ENCODE results near the gene VASN.
"Not testable (repeated sequence)": the region's sequence is repeated elsewhere in the genome, so short reads cannot be mapped to it uniquely, and the experiment has no call there.

The VASN gene

DNA sequence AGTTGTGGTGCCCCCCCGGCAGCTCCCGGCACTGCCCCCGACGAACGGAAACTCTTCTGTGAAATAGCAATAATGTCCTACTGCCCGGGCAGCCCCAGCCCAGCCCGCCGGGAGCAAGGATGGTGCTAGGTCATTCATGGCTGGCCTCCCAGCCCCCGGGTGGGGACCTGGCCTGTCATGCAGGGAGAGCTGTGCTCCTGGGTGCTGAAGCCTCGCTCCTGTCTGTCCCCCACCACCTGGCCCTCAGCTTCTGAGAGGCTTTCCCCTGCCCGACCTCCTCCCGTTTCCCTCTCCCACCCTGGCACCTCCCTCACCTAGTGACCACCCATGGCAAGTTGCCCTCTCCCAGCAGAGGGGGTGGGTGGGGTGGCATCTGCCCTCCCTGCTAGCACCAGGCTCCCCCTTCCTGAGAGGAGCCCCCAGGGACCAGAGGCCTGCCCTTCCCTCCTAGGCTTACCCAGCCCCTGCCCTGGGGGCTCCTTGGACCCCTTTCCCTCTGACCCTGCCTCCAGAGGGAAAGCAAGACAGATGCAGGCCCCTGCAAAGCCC is 34.0 kb upstream of the VASN start:
- no peak for DNase-seq (ENCODE audit: low read depth in 2 of 2)

DNA sequence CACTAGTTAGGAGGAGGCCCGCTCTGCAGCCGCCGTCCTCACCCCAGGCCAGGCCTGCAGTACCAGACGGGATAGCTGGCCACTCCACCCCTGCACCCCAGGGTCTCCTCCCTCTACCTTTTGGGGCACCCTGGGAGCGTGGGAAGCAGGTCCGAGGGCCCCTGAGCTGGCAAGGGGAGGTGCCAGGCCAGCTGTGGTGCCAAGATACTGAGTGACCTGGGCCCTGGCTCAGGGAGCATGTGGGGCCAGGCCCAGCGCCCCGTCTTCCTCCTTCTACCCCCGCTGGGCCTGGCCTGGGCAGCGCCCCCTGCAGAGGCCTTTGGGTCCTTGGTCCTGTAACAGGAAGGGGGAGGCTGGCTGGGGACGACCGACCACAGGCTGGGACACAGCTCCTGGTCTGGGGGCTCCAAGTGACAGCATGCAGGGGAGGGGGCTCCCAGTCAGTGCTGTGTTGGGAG is 33.5 kb upstream of the VASN start:
- no peak for DNase-seq (ENCODE audit: low read depth in 2 of 2)

DNA sequence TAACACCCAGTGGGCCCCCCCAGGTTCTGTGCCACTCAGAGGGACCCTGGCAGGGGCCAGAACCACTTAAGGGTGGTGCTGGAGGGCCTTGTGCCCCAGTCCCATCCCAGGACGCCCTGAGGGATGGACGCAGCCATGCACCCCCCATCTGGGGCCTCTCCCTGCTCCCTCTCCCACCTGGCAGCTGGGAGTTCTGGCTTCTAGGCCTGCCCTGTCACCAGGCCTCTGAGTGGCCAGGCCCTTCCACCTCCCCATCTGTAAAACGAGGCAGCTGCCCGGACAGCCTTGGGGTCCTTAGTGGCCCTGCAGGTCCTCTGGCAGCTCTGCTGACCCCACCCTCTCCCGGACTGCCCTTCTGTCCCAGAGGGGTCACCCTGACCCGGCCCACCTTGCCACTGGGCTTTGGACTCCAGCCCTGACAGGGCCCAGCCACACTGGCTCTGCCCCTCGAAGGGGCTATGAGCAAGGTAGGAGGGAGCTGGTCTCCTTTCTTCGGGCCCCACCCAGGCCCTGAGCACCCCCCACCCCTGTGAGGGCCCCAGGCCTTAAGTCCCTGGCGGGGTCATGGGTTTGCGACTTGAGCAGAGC is 32.8 kb upstream of the VASN start:
- DNase-seq (ENCODE audit: low read depth in 2 of 2): no peak

DNA sequence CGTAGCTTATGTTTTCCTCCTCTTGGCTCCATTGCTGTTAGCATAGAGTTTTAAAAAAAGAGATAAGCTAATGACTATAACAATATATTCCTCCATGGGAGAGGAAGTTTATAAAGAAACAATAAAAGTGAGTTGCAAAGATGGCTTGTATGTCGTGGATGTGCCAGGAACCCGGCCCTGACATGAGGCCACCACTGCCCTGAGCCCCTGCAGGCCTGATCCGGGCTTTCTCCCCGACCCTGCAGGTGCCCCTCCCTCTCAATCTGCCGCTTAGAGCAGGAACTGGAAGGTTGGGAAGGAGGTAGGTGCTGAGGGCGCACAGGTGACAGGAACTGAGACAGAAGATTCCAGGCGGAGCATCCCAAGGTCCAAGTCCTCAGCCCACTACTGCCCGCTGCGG is 32.2 kb upstream of the VASN start:
- no peak for DNase-seq (ENCODE audit: low read depth in 2 of 2)

DNA sequence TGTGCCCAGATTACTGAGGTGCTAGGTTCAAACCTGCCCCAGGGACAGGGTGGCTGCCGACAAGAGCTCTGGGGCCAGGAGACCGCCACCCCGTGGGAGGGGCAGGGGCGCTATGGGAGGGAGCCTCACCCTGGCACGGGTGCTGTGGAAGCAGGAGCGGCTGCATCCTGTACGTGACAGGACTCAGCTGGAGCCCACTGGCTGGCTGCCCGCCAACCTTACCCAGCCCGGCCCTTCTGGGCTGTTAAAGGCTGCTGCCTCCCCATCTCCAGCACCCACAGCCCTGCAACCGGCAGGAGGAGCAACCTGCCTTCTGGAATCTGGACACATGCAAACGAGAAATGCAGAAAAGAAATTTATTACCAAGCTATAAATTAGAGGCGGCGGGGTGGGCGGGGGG is 31.7 kb upstream of the VASN start:
- peak in 1 of 2 experiments; percentile 6 for DNase-seq (ENCODE audit: low read depth in 2 of 2)

DNA sequence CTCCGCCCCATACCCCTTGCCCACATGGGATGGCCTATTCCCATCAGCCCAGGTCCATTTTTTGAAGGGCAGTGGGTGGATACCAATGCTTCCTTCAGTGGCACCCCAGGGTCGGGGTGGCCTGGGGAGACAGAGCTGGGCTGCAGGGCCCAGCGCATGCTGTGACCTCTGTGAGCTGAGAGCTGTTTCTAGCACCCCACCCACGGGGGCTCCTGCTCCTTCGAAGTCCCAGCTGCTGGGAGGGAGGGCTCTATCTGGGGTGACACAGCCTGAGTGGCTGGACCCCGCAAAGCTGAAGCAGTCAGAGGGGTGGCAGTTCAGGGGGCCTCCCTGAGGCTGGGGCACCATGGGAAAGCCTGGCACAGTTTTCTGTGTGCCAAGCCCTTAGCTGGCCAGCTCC is 31.2 kb upstream of the VASN start:
- no peak for DNase-seq (ENCODE audit: low read depth in 2 of 2)

DNA sequence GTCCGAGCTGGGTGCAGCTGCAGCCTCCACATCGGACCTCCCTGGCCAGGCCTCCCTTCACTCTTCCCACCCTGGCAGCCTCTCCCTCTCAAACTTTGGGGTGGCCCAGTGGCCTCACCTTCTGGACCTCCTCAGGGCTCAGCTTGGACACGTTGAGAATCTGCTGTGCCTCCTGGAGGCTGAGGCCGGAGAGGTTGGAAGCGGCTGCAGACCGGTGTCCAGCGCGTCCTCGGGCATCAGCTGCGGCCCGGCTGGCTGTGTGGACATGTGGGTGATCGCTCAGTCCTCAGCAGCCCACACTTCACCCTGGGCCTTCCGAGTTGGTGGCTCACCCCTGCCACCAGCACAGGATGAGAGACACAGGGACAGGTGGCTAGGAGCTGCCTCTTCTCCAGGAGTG is 30.4 kb upstream of the VASN start:
- DNase-seq (ENCODE audit: low read depth in 2 of 2): no peak

DNA sequence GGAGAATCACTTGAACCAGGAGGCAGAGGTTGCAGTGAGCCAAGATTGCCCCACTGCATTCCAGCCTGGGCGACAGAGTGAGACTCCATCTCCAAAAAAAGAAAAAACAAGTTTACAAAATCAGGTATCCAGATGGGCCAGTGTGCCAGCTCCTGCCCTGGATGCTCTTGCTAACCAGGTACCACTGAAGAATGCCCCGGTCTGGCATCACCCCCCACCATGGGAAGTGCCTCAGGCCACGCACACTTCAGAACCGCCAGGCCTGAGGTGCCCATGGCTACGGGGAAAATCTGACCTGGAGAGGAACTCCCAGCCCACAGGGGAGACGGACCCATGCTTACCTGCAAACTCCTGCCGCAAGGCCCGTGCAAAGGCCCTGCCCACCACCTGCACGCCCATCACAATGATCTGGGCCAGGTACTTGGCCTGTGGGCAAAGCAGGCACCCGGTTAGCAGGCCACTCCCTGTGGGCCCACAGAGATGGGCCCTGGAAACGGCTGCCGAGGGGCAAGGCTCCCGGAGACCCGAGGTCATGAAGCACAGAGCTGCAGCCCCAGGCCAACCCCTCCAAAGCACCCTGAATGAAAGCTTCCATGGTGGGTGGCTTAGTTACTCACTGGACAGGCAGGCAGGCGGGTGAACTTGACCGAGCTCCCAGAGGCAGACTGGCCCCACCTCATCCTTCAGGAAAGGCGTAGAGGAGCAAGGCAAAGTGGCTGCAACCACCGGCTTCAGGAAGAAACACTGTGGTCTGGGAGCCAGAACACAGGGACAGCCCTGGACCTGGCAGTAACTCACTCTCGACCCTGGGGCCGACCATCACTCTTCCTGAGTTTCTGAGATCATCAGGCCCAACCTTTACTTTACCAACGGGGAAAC is 28.5 kb upstream of the VASN start:
- no peak for DNase-seq (ENCODE audit: low read depth in 2 of 2)

DNA sequence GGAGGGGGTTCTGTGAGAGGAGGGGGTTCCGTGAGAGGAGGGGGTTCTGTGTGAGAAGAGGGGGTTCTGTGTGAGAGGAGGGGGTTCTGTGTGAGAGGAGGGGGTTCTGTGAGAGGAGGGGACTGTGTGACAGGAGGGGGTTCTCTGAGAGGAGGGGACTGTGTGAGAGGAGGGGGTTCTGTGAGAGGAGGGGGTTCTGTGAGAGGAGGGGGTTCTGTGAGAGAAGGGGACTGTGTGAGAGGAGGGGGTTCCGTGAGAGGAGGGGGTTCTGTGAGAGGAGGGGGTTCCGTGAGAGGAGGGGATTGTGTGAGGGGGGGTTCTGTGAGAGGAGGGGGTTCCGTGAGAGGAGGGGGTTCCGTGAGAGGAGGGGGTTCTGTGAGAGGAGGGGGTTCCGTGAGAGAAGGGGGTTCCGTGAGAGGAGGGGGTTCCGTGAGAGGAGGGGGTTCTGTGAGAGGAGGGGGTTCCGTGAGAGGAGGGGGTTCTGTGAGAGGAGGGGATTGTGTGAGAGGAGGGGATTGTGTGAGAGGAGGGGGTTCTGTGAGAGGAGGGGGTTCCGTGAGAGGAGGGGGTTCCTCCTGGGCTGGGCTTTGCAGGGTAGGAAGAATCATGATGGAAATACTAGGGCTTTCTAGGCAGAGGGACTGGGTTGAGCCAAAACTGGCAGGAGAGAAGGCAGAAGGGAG is 27.2 kb upstream of the VASN start:
- not testable (repeated sequence) for DNase-seq (ENCODE audit: low read depth in 2 of 2)

DNA sequence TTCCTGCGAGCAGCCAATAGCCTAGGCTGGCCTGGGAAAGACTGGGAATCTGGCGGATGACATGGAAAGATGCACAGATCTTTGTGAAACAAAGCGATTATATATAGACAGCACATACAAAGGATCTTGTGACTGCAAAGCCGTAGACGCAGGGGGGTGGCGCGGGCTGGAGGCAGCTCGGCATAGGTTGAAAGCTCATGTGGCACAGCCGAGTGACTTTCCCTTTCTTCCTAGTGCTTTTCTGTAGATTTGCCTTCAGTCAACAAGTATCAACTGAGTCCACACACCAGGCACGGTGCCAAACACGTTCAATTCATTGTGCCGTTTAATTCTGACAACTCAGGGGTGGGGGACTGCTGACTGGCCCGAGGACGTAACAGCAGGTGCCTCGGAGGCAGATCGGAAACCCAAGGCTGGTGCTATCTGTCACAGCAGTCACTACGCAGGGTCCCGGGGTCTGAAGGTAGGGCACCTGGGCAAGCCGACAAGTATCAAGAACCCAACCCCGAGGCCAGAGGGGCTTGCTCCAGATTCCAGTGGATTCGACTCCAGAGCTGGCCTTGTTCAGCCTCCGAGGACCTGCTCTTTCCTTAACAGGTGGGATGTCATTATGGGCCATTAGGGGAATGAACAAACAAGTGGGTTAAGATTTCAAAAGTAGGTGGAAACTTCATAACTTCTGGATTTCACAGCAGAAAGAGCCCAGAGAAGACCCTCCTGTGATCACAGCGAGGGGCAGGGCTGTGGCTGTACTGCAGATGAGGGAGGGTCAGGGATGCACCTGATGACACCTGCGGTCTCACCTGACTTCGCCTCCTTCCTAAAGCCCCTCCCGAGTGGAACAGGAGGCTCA is 26.4 kb upstream of the VASN start:
- no peak for DNase-seq (ENCODE audit: low read depth in 2 of 2)

DNA sequence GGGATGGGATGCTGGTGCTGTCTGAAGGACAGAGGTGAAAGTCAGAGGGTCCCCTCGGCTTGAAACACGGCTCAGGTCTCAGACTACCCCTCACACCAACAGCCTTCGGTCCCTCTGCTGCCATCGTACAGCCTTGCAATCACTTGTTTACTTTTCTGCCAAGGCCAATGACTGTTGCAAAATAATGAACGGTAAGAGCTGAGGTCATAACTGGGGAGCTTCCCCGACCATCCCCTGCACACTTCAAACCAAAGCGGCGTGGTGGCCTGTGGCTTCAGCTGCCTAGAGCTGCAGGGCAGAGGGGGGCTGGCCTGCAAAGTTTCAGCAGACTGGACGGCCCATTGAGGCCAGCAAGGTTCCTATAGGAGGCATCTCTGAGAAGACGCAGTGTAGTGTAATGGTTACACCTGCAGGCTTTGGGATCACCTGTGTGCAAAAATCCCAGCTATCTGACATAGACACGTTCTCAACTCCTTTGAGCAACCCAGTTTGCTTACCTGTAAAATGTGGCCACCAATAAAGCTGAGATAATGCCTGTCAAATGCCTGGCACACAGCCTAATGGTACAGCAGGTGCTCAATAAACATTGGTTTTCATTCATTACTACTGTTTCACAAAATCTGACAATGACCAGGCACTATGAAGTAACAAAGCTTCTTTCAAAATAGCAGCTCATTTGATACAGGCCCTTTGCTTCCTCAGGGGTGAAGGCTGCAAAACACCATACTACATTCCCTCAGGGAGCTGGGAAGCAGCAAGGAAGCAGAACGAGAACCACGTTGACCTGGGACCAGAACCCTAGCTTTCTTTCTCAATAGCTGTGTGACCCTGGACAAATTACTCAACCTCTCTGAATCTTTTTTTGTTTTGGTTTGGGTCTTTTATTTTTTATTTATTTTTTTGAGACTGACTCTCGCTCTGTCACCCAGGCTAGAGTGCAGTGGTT is 25.5 kb upstream of the VASN start:
- DNase-seq (ENCODE audit: low read depth in 2 of 2): no peak

DNA sequence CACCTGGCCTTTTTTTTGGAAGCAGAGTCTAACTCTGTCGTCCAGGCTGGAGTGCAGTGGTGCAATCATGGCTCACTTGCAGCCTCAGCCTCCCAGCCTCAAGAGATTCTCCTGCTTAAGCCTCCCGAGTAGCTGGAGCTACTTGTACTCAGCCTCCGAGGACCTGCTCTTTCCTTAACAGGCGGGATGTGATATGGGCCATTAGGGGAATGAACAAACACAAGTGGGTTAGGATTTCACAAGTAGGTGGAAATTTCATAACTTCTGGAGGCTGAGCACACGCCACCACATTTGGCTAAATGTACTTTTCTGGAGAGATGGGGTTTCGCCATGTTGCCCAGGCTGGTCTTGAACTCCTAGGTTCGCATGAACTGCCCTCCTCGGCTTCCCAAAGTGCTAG is 24.6 kb upstream of the VASN start:
- DNase-seq (ENCODE audit: low read depth in 2 of 2): no peak

DNA sequence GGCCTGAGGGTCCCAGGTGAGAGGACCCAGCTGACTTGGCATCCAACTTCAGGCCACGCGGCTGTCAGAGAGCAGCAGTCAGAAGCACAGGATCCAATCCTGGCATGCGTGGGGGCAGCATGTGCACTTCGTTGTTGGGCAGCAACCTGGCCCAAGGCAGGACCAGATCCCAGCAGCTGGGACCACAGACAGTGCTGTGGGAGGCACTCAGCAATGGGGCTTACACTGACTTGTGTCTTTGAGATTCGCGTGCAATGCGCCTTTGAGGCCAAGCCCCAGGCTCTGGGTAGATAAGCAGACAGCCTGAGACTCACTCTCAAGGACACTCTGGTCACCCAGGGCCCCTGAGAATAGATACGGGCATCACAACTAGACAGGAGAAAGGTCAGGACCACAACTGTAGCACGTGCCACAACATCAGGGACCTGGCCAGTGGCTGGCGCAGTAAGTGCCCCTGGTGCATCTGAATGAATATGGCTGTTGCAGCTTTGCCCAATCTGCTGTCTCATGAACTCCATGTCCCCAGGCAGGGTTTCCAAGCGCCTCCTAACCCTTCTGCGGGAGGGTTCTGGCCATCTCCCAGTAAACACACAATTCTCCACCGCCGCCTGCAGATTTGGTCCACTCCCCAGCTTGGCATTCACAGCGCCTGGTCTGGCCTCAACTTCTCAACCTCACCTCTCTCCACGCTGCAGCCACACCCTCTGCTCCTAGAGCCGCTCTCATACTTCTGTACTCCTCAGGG is 23.7 kb upstream of the VASN start:
- DNase-seq (ENCODE audit: low read depth in 2 of 2): no peak

DNA sequence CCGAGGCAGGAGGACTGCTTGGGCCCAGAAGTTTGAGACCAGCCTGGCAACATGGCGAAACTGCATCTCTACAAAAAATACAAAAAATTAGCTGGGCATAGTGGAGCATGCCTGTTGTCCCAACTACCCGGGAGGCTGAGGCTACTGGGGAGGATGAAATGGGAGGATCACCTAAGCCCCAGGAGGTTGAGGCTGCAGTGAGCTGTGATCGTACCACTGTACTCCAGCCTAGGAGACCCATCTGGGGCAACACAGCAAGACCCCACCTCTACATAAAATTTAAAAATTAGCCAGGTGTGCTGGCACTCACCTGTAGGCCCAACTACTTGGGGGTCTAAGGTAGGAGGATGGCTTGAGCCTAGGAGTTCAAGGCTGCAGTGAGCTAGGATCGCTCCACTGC is 22.3 kb upstream of the VASN start:
- DNase-seq (ENCODE audit: low read depth in 2 of 2): no peak

DNA sequence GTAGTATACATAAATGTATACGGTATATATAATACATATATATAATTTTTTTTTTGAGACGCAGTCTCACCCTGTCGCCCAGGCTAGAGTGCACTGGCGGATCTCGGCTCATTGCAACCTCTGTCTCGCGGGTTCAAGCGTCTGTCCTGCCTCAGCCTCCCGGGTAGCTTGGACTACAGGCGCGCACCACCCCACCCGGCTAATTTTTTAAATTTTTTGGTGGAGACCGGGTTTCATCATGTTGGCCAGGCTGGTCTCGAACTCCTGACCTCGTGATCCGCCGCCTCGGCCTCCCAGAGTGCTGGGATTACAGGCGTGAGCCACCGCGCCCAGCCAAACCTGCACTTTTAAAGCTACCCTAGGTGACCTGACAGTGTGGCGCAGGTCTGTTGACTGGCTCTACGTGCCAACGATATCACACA is 21.3 kb upstream of the VASN start:
- no peak for DNase-seq (ENCODE audit: low read depth in 2 of 2)

DNA sequence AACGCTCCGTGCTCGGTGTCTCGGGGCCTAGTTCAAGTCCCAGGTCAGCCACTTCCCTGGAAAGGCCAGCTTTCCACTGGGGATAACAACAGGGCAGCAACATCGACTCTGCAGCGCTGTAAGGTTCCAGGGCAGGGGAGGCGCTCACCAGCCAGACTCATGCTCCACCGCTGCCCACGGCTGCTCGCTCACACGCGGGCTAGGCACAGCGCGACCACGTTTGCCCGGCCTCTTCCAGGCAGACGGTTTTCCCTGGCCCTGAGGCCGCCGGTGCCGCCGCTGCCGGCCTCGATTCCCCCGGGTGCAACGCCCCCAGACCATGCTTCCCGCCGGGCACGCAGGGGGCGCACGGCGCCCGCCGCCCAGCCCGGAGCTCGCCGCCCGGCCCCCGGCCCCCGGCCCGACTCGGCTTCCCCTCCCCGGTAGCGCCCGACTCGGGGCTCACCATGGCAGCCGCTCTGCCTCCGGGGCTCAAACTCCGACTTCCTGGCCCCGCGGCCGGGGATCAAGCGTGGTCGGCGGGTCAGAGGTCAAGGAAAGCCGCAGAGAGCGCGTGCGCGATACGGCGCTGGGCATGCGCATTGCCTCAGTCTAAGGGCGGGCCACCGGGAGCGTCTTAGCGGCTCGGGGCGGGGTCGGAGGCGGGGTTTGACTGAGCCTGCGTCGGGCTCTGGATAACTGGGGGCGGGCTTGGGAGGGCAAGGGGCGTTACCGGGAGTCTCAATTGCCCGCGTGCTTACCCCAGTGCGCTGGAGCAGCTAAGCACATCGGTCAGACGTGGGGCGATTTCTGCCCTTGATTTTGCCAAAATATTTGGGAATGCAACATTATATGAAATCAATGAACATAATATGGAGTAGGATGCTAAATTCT is 20.6 kb upstream of the VASN start, which contains the start of gene PAM16:
TSS of gene PAM16 (minus strand) at position 535 of the 873 bp plus-strand sequence. CDS start at position 448, 87 bp downstream.
- DNase-seq (ENCODE audit: low read depth in 2 of 2): peak; percentile 79 to 82

DNA sequence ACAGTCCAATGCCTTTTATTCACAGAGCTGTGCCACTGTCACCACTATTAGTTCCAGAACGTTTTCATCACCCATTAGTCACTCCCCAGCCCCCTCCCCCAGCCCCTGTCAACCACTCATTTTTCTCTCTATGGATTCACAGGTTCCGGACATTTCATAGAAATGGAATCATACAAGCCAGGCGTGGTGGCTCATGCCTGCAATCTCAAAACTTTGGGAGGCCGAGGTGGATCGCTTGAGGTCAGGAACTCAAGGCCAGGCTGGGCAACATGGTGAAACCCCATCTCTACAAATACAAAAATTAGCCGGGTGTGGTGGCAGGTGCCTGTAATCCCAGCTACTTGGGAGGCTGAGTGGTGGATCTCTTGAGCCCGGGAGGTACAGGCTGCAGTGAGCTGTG is 19.8 kb upstream of the VASN start:
- DNase-seq (ENCODE audit: low read depth in 2 of 2): peak in 1 of 2 experiments; percentile 7

DNA sequence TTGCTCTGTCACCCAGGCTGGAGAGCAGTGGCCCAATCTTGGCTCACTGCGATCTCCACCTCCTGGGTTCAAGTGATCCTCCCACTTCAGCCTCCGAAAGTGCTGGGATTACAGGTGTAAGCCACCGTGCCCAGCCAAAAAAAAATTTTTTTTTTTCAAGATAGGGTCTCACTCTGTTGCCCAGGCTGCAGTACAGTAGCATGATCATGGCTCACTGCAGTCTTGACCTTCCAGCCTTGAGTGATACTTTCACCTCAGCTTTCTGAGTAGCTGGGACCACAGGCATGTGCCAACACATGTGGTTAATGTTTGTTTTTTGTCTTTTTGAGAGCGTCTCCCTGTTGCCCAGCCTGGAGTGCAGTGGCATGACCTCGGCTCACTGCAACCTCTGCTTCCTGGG is 18.8 kb upstream of the VASN start:
- DNase-seq (ENCODE audit: low read depth in 2 of 2): no peak

DNA sequence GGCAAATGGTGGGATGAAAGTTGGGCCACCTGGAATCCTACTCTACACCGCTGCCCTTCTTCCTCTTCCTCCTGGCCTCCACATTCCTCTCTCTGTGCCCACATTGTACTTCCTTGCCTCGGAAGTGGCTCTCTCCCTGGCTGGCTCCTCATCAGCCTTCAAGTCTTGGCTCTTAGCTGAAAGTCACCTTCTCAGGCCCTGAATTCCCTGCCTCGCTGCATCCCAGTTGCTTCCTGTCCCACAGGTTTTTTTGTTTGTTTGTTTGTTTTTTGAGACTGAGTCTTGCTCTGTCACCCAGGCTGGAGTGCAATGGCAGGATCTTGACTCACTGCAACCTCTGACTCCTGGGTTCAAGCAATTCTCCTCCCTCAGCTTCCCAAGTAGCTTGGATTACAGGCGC is 18.0 kb upstream of the VASN start:
- no peak for DNase-seq (ENCODE audit: low read depth in 2 of 2)
